Subcutaneous abdominal adipose tissue (tissue), 5 donors: ENCODE results near the gene EBP.

Source experiments
- H3K27ac ChIP-seq: one replicate; pipeline ENCODE4 v1.7.0; 2013; ENCODE audit warnings: low read depth, mild to moderate bottlenecking, inconsistent platforms, low read length, moderate library complexity
- H3K27me3 ChIP-seq, 5 donors: one replicate each; pipeline ENCODE4 v1.7.0; 2013; ENCODE audit warnings: low read length in 5 of 5, inconsistent platforms in 1 of 5; ENCODE audit not compliant: control insufficient read depth in 5 of 5, insufficient read depth in 4 of 5
- H3K36me3 ChIP-seq, 5 donors: one replicate each; pipeline ENCODE4 v1.7.0; 2013; ENCODE audit warnings: low read length in 5 of 5; ENCODE audit not compliant: control insufficient read depth in 5 of 5, insufficient read depth in 5 of 5
- H3K4me1 ChIP-seq, 5 donors: one replicate each; pipeline ENCODE4 v1.7.0; 2013; ENCODE audit warnings: low read length in 5 of 5, mild to moderate bottlenecking in 3 of 5, moderate library complexity in 1 of 5; ENCODE audit not compliant: control insufficient read depth in 5 of 5, insufficient read depth in 5 of 5
- H3K4me3 ChIP-seq, 5 donors: one replicate each; pipeline ENCODE4 v1.7.0; 2013; ENCODE audit warnings: low read length in 5 of 5, low read depth in 1 of 5
- H3K9ac ChIP-seq, 5 donors: one replicate each; pipeline ENCODE4 v1.7.0; 2013; ENCODE audit warnings: low read length in 5 of 5, mild to moderate bottlenecking in 4 of 5, moderate library complexity in 3 of 5
- H3K9me3 ChIP-seq, 5 donors: one replicate each; pipeline ENCODE4 v1.7.0; 2013; ENCODE audit warnings: low read length in 5 of 5; ENCODE audit not compliant: control insufficient read depth in 5 of 5
- donor health status: healthy.
- donor health status: healthy.
- donor health status: healthy.
- donor health status: healthy.
- donor health status: healthy.

EBP gene

GRCh38 chrX:48491809-48492208, 29.8 kb upstream of the EBP start:
- no peak overlapping the region for H3K27ac ChIP-seq
- no peak overlapping the region for H3K9ac ChIP-seq
- H3K36me3 ChIP-seq: peaks cover 0 to 6% (median 0%) of the 10 kb centered on the region in 5 donors
- H3K27me3 ChIP-seq: peaks cover 0 to 18% (median 10%) of the 10 kb centered on the region in 5 donors
- H3K4me1 ChIP-seq: peaks cover 0 to 3% (median 0%) of the 10 kb centered on the region in 5 donors
- H3K9me3 ChIP-seq: peaks cover 0 to 11% (median 7%) of the 10 kb centered on the region in 5 donors
- no peak overlapping the region for H3K4me3 ChIP-seq

GRCh38 chrX:48492293-48492910, 29.2 kb upstream of the EBP start:
- peaks cover 0 to 2% (median 0%) of the 10 kb centered on the region in 5 donors for H3K36me3 ChIP-seq
- peaks cover 0 to 3% (median 0%) of the 10 kb centered on the region in 5 donors for H3K4me1 ChIP-seq
- peaks cover 0 to 18% (median 10%) of the 10 kb centered on the region in 5 donors for H3K27me3 ChIP-seq
- H3K27ac ChIP-seq: no peak overlapping the region
- peaks cover 0 to 11% (median 7%) of the 10 kb centered on the region in 5 donors for H3K9me3 ChIP-seq
- no peak overlapping the region for H3K4me3 ChIP-seq
- no peak overlapping the region for H3K9ac ChIP-seq

- Histone ChIP-seq H3K36me3 (no peaks in the 10 kb centered on the region), H3K4me3 (no peak overlapping the region), H3K27ac (no peak overlapping the region), H3K9ac (no peak overlapping the region), H3K4me1 (peaks cover 0 to 3% (median 0%) of the 10 kb centered on the region in 5 donors), H3K9me3 (peaks cover 0 to 11% (median 7%) of the 10 kb centered on the region in 5 donors), H3K27me3 (peaks cover 0 to 19% (median 10%) of the 10 kb centered on the region in 5 donors)
These were observed 27.7 kb upstream of the EBP start for GRCh38 chrX:48493890-48494364.

GRCh38 chrX:48496660-48497059, 24.9 kb upstream of the EBP start:
- H3K27ac ChIP-seq: no peak overlapping the region
- H3K27me3 ChIP-seq: peaks cover 0 to 20% (median 11%) of the 10 kb centered on the region in 5 donors
- H3K36me3 ChIP-seq: no peaks in the 10 kb centered on the region
- peaks cover 0 to 4% (median 0%) of the 10 kb centered on the region in 5 donors for H3K9me3 ChIP-seq
- peaks cover 0 to 3% (median 0%) of the 10 kb centered on the region in 5 donors for H3K4me1 ChIP-seq
- H3K4me3 ChIP-seq: no peak overlapping the region
- no peak overlapping the region for H3K9ac ChIP-seq

GRCh38 chrX:48497871-48498270, 23.7 kb upstream of the EBP start:
- H3K4me3 ChIP-seq: no peak overlapping the region
- no peak overlapping the region for H3K9ac ChIP-seq
- peaks cover 0 to 4% (median 0%) of the 10 kb centered on the region in 5 donors for H3K9me3 ChIP-seq
- no peaks in the 10 kb centered on the region for H3K36me3 ChIP-seq
- H3K4me1 ChIP-seq: peaks cover 0 to 3% (median 0%) of the 10 kb centered on the region in 5 donors
- no peak overlapping the region for H3K27ac ChIP-seq
- H3K27me3 ChIP-seq: peaks cover 0 to 20% (median 11%) of the 10 kb centered on the region in 5 donors

- H3K4me1 ChIP-seq: peaks cover 0 to under 1% (median 0%) of the 10 kb centered on the region in 5 donors
- H3K9ac ChIP-seq: no peak overlapping the region
- peaks cover 0 to 20% (median 10%) of the 10 kb centered on the region in 5 donors for H3K27me3 ChIP-seq
- H3K4me3 ChIP-seq: no peak overlapping the region
- peaks cover 0 to 4% (median 0%) of the 10 kb centered on the region in 5 donors for H3K9me3 ChIP-seq
- H3K27ac ChIP-seq: no peak overlapping the region
- H3K36me3 ChIP-seq: no peaks in the 10 kb centered on the region
These were observed 23.2 kb upstream of the EBP start for GRCh38 chrX:48498374-48498809.

- Histone ChIP-seq H3K27me3 (peaks cover 0 to 12% (median 9%) of the 10 kb centered on the region in 5 donors), H3K4me1 (peaks cover 0 to 10% (median 6%) of the 10 kb centered on the region in 5 donors), H3K9ac (no peak overlapping the region), H3K27ac (no peak overlapping the region), H3K9me3 (no peaks in the 10 kb centered on the region), H3K4me3 (no peak overlapping the region), H3K36me3 (no peaks in the 10 kb centered on the region)
These were observed 17.3 kb upstream of the EBP start for GRCh38 chrX:48504261-48504660.

GRCh38 chrX:48505481-48505880, 16.1 kb upstream of the EBP start:
- peaks cover 0 to 3% (median 0%) of the 10 kb centered on the region in 5 donors for H3K9me3 ChIP-seq

GRCh38 chrX:48507246-48507645, 14.4 kb upstream of the EBP start:
- H3K4me1 ChIP-seq: peaks cover 0 to 17% (median 13%) of the 10 kb centered on the region in 5 donors
- H3K4me3 ChIP-seq: no peak overlapping the region
- H3K9me3 ChIP-seq: peaks cover 0 to 3% (median 0%) of the 10 kb centered on the region in 5 donors
- H3K27me3 ChIP-seq: peaks cover 0 to 13% (median 10%) of the 10 kb centered on the region in 5 donors
- no peak overlapping the region for H3K9ac ChIP-seq
- no peak overlapping the region for H3K27ac ChIP-seq
- peaks cover 0 to 4% (median 0%) of the 10 kb centered on the region in 5 donors for H3K36me3 ChIP-seq

More at GRCh38 chrX:48505481-48505880, 16.1 kb upstream of the EBP start:
- Histone ChIP-seq H3K4me3 (no peak overlapping the region), H3K36me3 (no peaks in the 10 kb centered on the region), H3K9ac (no peak overlapping the region), H3K4me1 (peaks cover 0 to 17% (median 13%) of the 10 kb centered on the region in 5 donors), H3K27me3 (peaks cover 0 to 15% (median 9%) of the 10 kb centered on the region in 5 donors), H3K27ac (no peak overlapping the region)
